ENCODE data around the gene GALNT15.

GALNT15 gene, protein sequence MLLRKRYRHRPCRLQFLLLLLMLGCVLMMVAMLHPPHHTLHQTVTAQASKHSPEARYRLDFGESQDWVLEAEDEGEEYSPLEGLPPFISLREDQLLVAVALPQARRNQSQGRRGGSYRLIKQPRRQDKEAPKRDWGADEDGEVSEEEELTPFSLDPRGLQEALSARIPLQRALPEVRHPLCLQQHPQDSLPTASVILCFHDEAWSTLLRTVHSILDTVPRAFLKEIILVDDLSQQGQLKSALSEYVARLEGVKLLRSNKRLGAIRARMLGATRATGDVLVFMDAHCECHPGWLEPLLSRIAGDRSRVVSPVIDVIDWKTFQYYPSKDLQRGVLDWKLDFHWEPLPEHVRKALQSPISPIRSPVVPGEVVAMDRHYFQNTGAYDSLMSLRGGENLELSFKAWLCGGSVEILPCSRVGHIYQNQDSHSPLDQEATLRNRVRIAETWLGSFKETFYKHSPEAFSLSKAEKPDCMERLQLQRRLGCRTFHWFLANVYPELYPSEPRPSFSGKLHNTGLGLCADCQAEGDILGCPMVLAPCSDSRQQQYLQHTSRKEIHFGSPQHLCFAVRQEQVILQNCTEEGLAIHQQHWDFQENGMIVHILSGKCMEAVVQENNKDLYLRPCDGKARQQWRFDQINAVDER

DNA sequence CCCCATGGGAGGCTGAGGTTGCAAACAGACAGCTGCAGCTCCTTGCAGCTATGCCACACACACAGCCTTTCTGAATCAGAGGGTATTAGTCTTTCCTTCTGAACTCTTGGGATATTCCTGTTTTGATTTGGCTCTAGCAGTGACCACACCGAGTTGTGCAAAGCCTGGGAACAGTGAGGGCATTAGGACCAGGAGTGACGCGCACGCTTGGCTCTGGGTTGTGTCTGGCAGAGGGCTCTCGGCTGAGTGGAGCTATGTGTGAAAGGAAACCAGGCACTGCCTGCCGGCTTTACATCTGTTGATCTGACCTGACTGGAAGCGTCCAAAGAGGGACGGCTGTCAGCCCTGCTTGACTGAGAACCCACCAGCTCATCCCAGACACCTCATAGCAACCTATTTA lies at the start of gene GALNT15:
TSS of gene GALNT15 (plus strand) at position 292 of the 400 bp plus-strand sequence. CDS start 472 bp downstream, outside the sequence.
- DNase-seq: no peak

DNA sequence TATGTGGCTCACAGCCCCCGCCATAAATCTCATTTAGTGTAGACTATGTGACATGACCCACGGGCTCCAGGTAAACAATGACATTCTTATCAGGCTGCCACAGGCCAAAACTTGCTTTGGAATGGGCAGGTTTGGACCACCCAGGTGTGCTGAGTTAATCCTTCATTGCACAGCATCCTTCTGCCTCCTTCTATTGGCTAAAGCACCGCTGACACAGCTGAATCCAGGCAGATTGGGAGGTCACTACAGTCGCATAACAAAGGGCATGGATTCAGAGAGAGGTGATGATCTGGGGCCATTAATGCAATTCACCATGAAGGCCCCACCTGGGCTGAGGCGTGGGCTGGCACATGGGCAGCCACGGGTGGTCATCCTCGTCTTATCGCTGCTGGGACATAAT lies 47.8 kb upstream of the GALNT15 start:
- no peak for DNase-seq

DNA sequence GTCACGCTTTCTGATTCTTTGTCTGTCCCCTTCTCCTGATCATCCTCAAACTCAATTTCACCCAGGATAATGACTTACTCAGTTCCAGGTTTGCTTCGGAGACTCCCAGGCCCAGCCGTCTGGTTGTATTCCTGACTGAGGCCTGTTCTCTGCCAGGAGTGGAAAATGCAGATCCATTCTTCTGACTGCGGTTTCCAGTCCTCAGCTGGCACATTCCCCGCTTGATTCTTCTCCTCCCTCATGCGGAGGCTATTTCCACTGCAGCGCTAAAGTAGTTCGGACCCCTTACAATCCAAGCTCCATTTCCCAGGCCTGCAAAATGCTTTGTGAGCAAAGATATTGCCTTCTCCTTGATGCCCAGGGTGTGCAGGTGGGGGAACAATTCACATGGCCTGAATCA lies 47.2 kb upstream of the GALNT15 start:
- DNase-seq: no peak

DNA sequence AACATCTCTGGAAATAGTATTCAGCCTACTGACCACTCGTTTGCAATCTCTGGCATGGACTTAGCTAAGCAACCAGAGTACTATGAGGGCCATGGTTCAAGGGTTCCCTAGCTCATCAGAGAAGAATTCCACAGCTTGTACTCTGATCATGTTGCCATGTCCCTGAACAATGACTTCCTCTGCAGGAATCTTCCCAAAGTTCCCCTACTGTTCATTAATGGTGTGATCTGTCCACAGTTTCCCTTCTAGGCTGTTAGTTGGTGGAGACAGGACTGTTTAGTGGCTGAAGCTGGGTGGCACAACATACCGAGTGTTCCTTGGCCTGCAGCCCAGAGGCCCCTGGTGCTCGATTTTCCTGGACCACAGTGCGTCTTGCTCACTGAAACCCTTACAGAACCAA lies 44.4 kb upstream of the GALNT15 start:
- no peak for DNase-seq

DNA sequence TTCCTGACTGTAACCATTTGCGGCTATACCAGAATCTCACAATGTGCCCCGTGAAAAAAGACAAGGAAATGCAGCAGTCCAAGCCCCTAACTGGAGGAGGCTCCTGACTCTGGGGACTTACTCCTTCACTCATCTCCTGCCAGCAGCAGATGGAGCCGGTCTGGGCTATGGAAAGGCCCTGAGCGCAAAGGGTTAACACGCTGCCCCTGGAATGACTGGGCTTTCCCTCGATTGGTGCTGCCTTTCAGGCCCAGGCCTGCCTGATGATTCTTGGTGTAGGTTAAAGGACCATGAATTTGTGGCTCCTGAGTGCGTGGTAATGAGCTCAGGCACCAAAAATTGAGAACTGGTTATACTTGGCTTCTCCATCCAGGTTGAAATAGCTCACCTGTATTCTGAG lies 42.3 kb upstream of the GALNT15 start:
- no peak for DNase-seq

DNA sequence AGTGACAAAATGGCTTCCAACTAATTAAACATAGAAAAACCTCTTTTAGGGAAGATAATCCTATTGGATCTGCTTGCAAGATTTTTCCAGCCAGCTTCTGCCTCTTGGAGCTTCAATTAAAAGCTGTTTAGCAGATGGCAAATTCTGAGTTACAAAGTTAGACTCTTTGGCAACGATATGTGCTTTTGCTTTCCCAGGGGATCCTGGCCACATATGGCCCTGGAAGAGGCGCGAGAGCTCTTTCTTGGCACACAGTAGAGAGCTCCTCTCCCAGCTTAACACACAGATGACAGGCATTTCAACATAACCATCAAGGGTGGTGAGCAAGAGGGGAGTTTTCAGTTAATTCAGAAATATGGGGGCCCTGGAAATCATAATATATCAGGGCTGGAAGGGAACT lies 41.6 kb upstream of the GALNT15 start:
- no peak for DNase-seq

DNA sequence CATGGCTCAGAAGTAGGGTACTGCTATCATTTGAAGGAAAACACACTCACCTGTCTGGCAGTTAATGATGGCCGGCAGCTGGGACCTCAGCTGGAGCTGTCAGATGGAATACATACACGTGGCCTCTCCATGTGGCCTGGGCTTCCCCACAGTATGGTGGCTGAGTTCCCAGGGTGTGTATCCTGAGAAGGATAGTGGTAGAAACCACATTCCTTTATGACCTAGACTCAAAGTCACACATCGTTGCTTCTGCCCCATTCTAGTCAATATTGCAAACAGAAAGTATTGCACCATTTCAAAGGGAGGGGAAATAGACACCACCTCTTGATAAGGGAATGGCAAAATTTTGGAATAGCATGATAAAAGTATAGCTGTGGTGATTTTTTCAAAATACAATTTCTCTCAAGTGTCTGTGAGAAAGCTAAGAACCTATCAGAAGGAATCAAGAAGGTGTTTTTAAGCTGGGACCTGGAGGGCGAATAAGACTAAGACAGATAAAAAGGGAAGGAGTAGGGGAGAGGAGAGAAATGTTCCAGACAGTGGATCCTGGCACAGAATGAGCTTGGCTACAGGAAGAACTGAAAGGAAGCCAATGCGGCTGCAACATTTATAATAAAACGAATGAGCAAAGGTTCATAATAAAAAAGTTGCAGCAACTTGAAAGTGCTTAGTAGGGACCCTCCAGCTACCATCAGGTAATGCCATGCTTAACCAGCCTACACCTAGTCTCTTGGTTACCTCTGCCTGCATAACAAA lies 40.1 kb upstream of the GALNT15 start:
- DNase-seq: no peak

DNA sequence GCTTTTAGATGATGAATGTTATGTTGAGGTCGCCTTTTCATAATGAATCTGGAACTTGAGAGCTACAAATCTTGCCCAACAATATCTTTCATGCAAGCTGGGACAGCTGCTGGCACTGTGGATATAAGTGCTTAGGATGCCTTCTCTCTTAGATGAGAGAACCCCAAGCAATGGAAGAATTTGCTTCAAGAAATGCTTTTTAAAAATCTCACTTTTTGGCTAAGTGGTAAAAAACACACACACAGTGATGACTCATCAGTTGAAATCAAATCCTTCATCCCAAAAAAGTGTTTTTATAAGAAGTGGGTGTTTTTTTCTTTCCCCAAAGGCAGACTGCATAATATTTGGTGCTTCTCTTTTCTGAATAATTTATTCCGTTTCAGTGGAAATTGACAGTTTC lies 38.4 kb upstream of the GALNT15 start:
- DNase-seq: no peak

DNA sequence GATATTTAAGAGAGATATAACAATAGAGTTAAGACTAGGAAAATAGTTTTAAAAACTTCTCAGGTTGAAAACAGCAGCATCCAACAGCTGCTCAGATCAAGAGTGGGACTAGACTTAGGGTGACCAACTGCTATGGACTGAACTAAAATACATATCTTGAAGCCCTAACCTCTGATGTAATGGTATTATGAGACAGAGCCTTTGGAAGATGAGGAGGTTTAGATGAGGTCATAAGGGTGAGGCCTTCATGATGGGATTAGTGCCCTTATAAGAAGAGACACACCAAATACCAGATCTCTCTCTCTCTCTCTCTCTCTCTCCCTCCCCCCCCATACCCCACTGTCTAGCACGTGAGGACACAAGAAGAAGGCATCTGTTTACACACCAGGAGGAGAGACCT lies 37.4 kb upstream of the GALNT15 start:
- no peak for DNase-seq

DNA sequence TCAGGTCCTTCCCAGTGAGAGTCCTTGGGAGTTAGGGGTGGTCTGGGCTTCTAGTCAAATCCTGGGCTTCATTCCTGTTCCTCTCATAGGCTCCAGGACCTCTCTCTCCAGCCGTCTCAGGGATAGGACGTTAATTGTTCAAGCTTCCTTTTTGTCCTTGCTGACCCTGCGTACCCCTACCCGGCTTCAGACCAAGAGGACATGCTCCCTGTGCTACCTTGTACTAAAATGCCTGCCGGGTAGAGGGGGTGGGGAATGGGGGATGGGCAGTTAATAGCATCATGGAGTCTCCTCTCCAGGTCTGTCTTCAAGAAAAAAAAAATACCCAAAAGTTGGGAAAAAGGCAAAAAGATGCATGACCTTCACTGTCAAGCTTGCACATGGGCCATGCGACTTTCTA lies 36.5 kb upstream of the GALNT15 start:
- no peak for DNase-seq

DNA sequence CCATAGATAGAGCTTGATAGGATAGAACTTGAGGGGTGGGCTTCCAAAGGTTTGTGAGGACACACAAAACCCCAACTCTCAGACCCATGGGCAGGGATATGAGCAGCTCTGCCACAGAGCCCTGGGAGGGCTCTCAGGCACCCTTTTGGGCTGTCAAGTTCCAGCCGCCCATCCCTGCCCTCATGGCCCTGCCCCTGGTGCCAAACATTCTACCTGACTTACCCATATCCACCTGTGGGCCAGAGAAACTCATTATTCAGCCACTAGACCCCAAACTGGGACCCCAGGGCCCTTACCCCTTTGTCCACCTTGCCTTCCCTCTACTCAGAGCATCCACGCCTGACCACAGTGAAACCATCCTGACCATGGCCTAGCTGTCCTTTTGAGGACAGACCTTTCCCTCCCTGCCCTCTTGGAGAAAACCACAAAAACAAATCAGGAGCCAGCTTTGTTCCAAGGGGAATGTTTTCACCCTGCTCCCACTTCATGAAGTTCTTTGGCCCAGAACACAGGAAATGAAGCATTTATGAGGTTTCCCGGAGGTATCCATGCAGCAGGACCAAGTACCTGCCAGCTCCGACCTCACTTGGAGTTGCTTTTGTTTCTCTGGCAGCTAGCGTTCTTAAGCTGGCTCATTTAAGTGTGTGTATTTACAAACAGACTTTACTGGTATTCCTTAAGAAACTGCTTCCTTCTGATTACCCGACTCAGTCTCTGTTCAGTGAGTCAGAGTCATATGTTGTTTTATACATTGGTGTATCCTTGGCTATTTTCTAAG lies 34.2 kb upstream of the GALNT15 start:
- DNase-seq: no peak

DNA sequence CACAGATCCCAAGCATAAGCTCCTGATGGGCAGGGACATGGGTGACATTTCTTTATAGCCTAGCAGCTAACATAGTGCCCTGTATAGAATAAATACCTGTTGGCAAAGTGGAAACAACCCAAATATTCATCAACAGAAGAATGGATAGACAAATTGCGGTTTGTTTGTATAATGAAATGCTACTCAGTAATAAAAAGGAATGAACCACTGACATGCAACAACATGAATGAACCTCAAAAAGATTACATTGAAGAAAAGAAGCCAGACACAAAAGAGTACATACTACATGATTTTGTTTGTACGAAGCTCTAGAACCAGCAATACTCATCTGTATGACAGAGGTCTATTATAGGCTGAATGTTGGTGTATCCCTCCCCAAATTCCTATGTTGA lies 33.6 kb upstream of the GALNT15 start:
- no peak for DNase-seq

DNA sequence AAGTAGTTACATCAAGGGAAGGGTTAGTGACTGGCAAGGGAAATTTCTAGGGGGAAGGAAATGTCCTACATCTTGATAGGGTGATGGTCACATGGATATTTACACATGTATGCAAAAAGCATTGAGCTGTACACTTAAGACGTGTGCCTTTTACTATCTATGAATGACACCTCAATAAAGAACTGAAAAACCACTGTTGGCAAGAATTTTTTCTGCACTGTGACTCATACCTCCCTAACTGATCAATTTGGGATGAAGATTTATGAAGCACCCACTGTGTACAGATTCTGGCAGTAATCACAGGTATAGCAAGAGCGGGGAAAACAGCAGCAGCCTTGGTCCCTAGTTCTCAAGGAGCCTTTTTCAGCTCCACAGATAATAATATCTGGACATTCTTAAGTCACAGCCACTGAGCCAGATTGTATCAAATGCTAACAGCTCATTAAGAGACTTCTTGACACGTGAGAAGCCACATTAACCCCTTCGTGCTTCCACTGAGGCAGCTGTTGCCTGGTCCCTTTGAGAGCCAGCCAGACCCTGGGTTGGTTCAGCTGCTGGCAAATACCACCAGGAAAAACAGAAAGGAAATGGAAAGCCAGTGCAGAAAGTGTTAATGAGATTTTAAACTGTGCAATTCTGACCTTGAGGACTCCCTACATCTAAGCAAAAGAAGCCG lies 32.0 kb upstream of the GALNT15 start:
- DNase-seq: no peak

DNA sequence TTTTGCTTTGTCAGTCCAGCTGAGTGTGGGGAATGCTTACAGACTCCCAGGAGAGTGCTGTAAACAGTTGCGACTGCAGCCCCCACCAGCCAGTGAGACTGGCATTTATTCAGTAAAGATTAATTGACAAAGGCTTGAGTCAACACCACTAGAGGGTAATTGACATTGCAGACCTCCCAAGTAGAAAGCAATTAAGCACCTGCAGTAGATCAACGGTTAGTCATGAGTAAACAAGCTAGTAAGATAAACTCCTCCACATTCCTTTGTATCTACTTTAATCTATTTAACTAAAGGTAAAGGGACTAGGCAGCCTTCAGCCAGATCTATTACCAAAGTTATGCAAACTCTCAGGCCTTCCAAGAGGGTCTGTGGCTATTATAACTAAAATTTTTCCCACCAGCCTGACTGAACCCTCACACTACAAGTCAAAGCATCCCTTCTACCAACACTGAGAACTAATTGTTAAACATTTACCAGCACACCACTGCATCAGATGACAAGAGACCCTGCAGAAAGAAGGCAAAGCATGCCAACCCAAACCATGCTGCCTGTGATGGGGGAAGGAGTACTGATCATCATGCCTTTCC lies 30.5 kb upstream of the GALNT15 start:
- no peak for DNase-seq

DNA sequence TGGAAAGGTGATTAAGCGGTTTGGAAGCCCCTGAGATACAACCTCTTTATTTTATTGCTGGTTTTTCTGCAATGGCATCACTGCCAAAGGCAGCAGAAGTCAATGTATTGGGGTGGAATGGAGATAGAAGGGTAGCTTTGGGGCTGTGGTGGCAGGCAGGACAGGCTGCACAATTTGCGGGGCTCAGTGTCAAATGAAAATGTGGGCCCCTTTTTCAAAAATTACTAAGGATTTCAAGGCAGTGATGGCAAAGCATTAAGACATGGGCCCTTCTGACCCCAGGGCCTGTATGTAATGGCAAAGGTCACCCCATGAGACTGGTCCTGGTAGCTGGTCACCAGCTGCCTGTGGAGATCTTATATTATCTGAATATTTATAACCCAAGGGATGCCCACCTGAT lies 29.3 kb upstream of the GALNT15 start:
- no peak for DNase-seq

DNA sequence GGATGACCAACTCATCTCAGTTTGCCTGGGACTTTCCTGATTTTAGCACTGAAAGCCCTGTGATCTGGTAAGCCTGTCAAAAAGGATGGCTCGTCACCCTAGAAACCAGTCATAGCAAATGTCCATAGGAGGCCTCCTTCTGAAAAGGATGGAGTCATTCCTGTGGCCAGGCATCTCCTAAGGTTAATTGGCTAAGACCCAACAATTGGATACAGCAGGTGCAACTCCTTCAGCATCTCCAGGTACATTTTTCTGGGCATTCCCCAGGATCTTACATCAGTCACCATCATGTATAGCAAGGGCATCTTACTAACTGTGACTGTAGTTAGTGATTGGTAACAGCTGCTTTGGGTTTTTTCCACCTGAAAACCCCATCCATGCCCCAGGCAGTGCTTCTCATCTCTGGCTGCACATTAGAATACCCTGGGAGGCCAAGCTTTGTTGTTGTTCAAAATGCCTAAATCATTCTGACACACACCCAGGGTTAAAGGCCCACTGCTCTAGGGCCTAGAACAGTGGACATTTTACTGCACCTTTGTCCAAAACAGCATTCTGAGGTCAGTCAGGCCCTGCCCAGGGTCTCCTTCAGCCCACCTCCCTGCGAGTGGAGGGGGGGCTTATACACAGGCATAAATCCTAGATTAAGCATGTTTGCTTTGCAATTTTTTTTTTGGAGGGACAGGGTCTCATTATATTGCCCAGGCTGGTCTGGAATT lies 28.3 kb upstream of the GALNT15 start:
- DNase-seq: no peak

DNA sequence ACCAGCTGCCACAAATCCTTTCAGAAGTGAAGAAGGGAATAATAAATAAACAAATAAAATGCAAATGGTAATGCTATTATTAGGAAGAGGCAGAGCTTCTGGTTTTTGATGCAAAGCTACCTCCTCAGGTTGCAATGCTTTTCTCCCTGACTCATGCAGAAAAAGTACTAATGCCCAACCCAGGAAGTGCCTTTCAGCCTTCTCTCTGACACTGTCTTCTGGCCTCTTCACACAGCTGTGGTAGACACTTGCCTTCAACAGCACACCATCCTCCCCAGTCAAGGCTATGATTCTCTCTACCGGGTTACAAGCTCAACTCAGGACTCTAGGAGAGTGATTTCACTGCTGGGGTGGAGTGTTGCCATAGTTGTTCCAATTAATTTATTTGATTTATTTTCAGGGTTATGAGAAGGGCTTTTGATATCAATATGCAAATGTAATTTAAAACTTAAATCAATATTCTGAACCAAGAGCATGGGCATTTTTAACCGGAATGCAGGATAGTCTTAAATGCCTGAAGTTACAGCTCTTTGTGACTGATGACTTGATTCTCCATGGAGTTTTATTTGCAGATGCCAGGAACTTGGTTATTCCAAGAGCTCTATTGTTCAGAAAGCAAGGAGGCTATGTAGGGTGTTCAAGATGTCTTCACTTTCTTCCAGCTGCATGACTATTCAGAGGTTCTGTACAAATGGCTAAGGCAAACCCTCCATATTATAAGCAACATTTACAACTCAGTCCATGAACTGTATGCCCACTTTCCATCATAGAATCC lies 27.1 kb upstream of the GALNT15 start:
- no peak for DNase-seq

DNA sequence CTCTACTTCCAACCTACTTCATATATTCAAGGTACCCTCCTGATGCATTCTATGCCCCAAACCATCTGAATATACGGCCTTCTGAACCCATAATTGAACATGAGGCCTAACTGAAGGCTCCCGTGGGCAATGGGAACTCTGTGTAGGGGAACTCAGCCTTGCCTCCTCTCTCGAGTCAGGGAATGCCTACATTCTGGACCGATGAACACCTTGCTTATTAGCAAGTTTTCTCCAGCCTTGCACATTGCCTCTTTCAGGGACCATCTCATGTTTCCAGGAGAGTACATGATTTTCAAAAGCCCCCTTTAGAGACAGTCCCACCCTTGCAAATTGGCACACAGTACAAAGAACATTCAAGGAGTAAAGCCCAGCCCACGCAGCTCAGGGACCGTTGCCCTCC lies 26.3 kb upstream of the GALNT15 start:
- no peak for DNase-seq

DNA sequence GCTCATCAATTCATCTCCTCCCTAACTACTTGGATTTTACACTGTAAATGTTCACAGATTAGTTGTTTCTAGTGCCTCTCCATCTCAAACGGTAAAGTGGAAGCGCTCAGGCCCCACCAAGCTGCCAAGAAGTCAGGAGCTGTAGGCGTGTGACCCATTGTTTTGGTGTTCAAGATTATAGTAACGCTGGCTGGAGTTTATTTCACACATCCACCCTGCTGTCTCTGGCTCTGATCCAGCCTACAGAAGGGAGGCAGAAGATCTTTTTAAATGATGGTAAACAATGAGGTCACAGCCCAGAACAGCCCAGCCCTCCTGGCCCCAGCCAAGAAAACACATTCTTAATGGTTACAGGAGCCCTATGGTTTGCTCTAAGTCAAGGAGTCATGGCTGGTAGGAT lies 25.7 kb upstream of the GALNT15 start:
- DNase-seq: no peak

DNA sequence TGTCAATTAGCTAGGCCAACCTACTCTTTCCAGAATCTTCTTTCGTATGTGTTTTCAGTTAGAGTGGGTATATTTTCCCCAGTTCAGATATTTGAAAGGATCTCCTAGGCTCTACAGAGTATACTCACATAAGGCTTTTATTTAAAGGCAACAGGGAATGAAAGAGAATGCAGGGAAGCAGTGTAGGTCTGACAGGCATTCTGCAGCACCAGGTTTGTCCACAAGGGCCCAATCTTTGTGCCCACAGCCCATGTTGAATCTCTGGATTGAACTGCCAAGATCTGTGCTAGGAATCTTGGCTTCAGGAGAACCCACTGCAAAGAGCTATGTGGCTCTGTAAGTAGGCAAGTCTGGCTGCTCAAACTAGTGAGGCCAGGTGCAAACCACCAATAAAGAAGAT lies 24.2 kb upstream of the GALNT15 start:
- no peak for DNase-seq

DNA sequence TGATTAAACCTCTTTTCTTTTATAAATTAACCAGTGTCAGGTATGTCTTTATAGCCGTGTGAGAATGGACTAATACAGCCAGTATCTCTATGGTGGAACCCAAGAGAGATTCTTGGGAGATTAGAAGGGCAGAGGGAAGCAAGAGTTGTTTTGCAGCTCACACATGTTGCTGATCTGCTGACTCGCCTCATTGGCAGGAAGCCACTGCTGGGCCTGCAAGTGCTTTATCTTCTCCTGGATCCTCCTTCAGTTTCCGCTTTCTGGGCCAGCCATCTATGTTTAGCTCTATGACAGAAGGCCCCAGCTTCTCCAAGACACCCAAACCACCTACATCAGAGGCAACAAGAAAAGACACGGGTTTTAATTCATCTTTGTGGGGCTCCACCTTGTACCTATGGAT lies 23.4 kb upstream of the GALNT15 start:
- DNase-seq: no peak

All from NCI-H510A treated with DMSO at 0.1 percent for 48 hours (cell line).